ENCODE results near the gene PCAT7. TPM values are rescaled to one million over a fixed set of nuclear protein-coding genes. Genes with fewer than 3 reads are reported as not detected.
"Not testable (repeated sequence)": the region's sequence is repeated elsewhere in the genome, so short reads cannot be mapped to it uniquely, and the experiment has no call there.

Gene PCAT7
- total RNA-seq, 4 donors from 2014 or later: 0.60 to 5.2 (median 1.7) TPM

GRCh38 chr9:94554078-94554438 is 825 bp upstream of the PCAT7 start:
- WGBS, 2 donors (ENCODE audit: low coverage in 1 of 2): 51% methylated on average over 15 of the region's 16 CpGs; no CpG with 5 or more reads in 1 of the 2 donors
- intact Hi-C loops (cut with DNase I; ENCODE audit: low total_unique reads): no loop called here
- TF ChIP-seq POLR2A (IDR thresholded peaks at IDR 0.05) (no peak), EP300 (IDR thresholded peaks at IDR 0.05; ENCODE audit: low read depth) (no peak), POLR2AphosphoS5 (IDR thresholded peaks at IDR 0.05) (no peak)
- TF ChIP-seq, protein P1, sequence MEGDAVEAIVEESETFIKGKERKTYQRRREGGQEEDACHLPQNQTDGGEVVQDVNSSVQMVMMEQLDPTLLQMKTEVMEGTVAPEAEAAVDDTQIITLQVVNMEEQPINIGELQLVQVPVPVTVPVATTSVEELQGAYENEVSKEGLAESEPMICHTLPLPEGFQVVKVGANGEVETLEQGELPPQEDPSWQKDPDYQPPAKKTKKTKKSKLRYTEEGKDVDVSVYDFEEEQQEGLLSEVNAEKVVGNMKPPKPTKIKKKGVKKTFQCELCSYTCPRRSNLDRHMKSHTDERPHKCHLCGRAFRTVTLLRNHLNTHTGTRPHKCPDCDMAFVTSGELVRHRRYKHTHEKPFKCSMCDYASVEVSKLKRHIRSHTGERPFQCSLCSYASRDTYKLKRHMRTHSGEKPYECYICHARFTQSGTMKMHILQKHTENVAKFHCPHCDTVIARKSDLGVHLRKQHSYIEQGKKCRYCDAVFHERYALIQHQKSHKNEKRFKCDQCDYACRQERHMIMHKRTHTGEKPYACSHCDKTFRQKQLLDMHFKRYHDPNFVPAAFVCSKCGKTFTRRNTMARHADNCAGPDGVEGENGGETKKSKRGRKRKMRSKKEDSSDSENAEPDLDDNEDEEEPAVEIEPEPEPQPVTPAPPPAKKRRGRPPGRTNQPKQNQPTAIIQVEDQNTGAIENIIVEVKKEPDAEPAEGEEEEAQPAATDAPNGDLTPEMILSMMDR (IDR thresholded peaks at IDR 0.05): no peak
- Histone ChIP-seq H3K9me3 (no peaks in the 10 kb centered on the region), H3K4me1 (peaks cover 0 to 4% (median 1%) of the 10 kb centered on the region in 4 donors), H3K4me3 (peak overlapping the region in 3 of 4 donors; percentile 32 to 51 (median 38)), H3K27me3 (no peaks in the 10 kb centered on the region), H3K27ac (peak overlapping the region; percentile 81 to 86 (median 82)), H3K36me3 (no peaks in the 10 kb centered on the region)
- in situ Hi-C loops (cut with MboI; ENCODE audit: low pct_ligation_motif_present in 1 of 4, low pct_unique_long_range_greater_than_20kb in 1 of 4, low sequenced_read_pairs in 3 of 4): no loop called here
- peak; percentile 69 for DNase-seq

DNA sequence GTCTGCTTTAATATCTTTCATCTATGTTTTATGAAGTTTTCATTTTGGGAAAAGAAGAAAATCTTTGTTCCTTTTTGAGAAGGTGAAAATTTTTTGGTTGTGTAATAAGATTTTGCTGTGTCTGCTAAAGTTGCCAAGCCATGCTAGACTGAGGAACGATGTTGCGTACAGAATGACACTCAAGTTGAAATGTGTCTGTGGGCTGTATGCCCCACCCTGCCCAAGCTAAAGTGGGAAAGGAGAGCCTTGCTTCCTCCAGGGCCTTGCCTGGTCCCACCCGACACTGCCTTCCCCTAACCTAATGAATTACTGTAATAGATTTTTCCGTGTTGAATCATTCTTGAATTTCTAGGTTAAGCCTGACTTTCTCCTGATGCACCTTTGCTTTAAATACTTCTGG is 2.5 kb downstream of the PCAT7 start:
- H3K4me1 ChIP-seq: peaks cover 0 to 4% (median 1%) of the 10 kb centered on the region in 4 donors
- H3K9me3 ChIP-seq: no peaks in the 10 kb centered on the region
- TF ChIP-seq POLR2AphosphoS5 (IDR thresholded peaks at IDR 0.05): no peak
- no peak for TF ChIP-seq POLR2A (IDR thresholded peaks at IDR 0.05)
- TF ChIP-seq EP300 (IDR thresholded peaks at IDR 0.05; ENCODE audit: low read depth): no peak
- TF ChIP-seq, protein P1 (IDR thresholded peaks at IDR 0.05): no peak
- no peak for DNase-seq
- in situ Hi-C loops (cut with MboI; ENCODE audit: low pct_ligation_motif_present in 1 of 4, low pct_unique_long_range_greater_than_20kb in 1 of 4, low sequenced_read_pairs in 3 of 4): no loop called here
- WGBS, 2 donors (ENCODE audit: low coverage in 1 of 2): 81 to 91% methylated on average over 3 to 4 of the region's 4 CpGs
- intact Hi-C loops (cut with DNase I; ENCODE audit: low total_unique reads): no loop called here
- no peak overlapping the region for H3K4me3 ChIP-seq
- no peak overlapping the region for H3K27ac ChIP-seq
- no peaks in the 10 kb centered on the region for H3K36me3 ChIP-seq
- no peaks in the 10 kb centered on the region for H3K27me3 ChIP-seq

DNA sequence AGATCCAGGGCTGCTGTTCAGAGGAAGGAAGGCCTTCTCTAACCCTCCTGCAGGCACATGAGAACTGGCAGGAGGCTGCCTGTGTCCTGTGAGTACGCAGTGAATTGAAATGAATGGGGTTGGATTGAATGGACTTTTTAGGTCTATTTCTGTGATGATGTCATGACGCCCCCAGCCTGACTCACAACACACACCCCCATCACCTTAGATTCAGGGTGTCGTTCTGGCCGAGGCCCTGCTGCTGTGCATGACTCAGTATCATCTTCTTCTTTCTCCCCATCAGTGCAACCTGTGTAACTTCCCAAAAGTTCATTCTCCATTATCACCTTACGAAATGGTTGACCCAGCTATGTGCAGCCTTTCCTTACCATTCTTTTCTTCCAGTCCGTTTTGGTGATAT is 5.4 kb downstream of the PCAT7 start:
- H3K27me3 ChIP-seq: no peaks in the 10 kb centered on the region
- DNase-seq: no peak
- H3K27ac ChIP-seq: no peak overlapping the region
- intact Hi-C loops (cut with DNase I; ENCODE audit: low total_unique reads): no loop called here
- H3K36me3 ChIP-seq: no peaks in the 10 kb centered on the region
- no peaks in the 10 kb centered on the region for H3K4me1 ChIP-seq
- 90 to 92% methylated on average over 5 to 6 of the region's 6 CpGs for WGBS, 2 donors (ENCODE audit: low coverage in 1 of 2)
- H3K9me3 ChIP-seq: no peaks in the 10 kb centered on the region
- TF ChIP-seq POLR2A (IDR thresholded peaks at IDR 0.05) (no peak), POLR2AphosphoS5 (IDR thresholded peaks at IDR 0.05) (no peak), EP300 (IDR thresholded peaks at IDR 0.05; ENCODE audit: low read depth) (no peak)
- TF ChIP-seq, protein P1 (IDR thresholded peaks at IDR 0.05): no peak
- in situ Hi-C loops (cut with MboI; ENCODE audit: low pct_ligation_motif_present in 1 of 4, low pct_unique_long_range_greater_than_20kb in 1 of 4, low sequenced_read_pairs in 3 of 4): no loop called here
- H3K4me3 ChIP-seq: no peak overlapping the region

DNA sequence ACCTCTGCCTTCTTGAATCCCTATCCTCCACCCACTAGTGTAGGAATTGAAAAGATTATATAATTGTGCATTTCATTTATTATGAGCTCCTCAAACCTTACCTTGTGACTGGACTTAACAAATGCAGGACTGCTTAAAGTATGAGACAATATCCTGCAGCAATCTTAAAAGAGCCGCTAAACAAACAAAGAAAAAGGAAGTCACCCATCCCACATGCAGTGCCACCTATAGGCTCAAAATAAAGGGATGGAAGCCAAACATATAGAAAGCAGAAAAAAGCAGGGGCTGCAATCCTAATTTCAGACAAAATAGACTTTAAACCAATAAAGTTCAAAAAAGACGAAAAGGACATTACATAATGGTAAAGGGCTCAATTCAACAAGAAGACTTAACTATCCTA is 8.7 kb downstream of the PCAT7 start:
- H3K9me3 ChIP-seq: no peaks in the 10 kb centered on the region
- in situ Hi-C loops (cut with MboI; ENCODE audit: low pct_ligation_motif_present in 1 of 4, low pct_unique_long_range_greater_than_20kb in 1 of 4, low sequenced_read_pairs in 3 of 4): no loop called here

GRCh38 chr9:94564279-94564678 is 9.4 kb downstream of the PCAT7 start:
- H3K4me1 ChIP-seq; H3K9me3 ChIP-seq; in situ Hi-C loops (cut with MboI; ENCODE audit: low pct_ligation_motif_present in 1 of 4, low pct_unique_long_range_greater_than_20kb in 1 of 4, low sequenced_read_pairs in 3 of 4); DNase-seq; H3K27me3 ChIP-seq; intact Hi-C loops (cut with DNase I; ENCODE audit: low total_unique reads); H3K4me3 ChIP-seq; H3K36me3 ChIP-seq; H3K27ac ChIP-seq: not testable (repeated sequence)
- 55 to 69% methylated on average over 1 to 3 of the region's 3 CpGs for WGBS, 2 donors (ENCODE audit: low coverage in 1 of 2)

More for the DNA sequence above, 8.7 kb downstream of the PCAT7 start:
- 48 to 85% methylated on average over 2 of the region's 2 CpGs for WGBS, 2 donors (ENCODE audit: low coverage in 1 of 2)
- H3K27ac ChIP-seq: no peak overlapping the region
- no peaks in the 10 kb centered on the region for H3K27me3 ChIP-seq
- H3K4me3 ChIP-seq: no peak overlapping the region
- TF ChIP-seq POLR2AphosphoS5 (IDR thresholded peaks at IDR 0.05): no peak
- TF ChIP-seq, protein P1 (IDR thresholded peaks at IDR 0.05): no peak
- TF ChIP-seq EP300 (IDR thresholded peaks at IDR 0.05; ENCODE audit: low read depth): no peak
- TF ChIP-seq POLR2A (IDR thresholded peaks at IDR 0.05): no peak
- H3K4me1 ChIP-seq: no peaks in the 10 kb centered on the region
- no peak for DNase-seq
- intact Hi-C loops (cut with DNase I; ENCODE audit: low total_unique reads): no loop called here
- no peaks in the 10 kb centered on the region for H3K36me3 ChIP-seq

All from transverse colon (tissue), 4 donors.